ENCODE data around the gene RIMKLA. TPM values are rescaled to one million over a fixed set of nuclear protein-coding genes. Genes with fewer than 3 reads are reported as not detected.

Gene RIMKLA
- total and polyA plus RNA-seq, 2 of the 13 experiments (the other 11 are each of a cell fraction or from before 2014, with no cell fraction given) = 2.5 to 3.8 TPM

GRCh38 chr1:42380586-42381279, at the start of gene RIMKLA (continued):
- TF ChIP-seq, protein P1, sequence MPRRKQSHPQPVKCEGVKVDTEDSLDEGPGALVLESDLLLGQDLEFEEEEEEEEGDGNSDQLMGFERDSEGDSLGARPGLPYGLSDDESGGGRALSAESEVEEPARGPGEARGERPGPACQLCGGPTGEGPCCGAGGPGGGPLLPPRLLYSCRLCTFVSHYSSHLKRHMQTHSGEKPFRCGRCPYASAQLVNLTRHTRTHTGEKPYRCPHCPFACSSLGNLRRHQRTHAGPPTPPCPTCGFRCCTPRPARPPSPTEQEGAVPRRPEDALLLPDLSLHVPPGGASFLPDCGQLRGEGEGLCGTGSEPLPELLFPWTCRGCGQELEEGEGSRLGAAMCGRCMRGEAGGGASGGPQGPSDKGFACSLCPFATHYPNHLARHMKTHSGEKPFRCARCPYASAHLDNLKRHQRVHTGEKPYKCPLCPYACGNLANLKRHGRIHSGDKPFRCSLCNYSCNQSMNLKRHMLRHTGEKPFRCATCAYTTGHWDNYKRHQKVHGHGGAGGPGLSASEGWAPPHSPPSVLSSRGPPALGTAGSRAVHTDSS (CRISPR knock-in tag; conservative IDR thresholded peaks at IDR 0.05) = no peak
- TF ChIP-seq ZNF75D (CRISPR knock-in tag; IDR thresholded peaks at IDR 0.05; ENCODE audit: borderline replicate concordance) (no peak), ZFYVE20 (CRISPR knock-in tag; IDR thresholded peaks at IDR 0.05; ENCODE audit: borderline replicate concordance, low read depth) (0 out of 2 replicates have a peak, but pooled peaks have one; percentile 24), ARID5B (CRISPR knock-in tag; IDR thresholded peaks at IDR 0.05) (0 out of 2 replicates have a peak, but pooled peaks have one; percentile 15), ZFY (CRISPR knock-in tag; IDR thresholded peaks at IDR 0.05) (peak; percentile 52; the same call in 1 of the 2 replicates), ZNF891 (CRISPR knock-in tag; IDR thresholded peaks at IDR 0.05) (no peak), ZNF282 (IDR thresholded peaks at IDR 0.05; ENCODE audit: partially characterized antibody) (no peak), ZNF3 (CRISPR knock-in tag; IDR thresholded peaks at IDR 0.05) (no peak), SYNCRIP (IDR thresholded peaks at IDR 0.05; ENCODE audit: insufficient read depth, low read depth, low read length) (no peak), MXD4 (CRISPR knock-in tag; IDR thresholded peaks at IDR 0.05) (peak; percentile 19; the same call in 1 of the 2 replicates), ZNF530 (CRISPR knock-in tag; IDR thresholded peaks at IDR 0.05; ENCODE audit: low read depth) (no peak), TEAD3 (CRISPR knock-in tag; optimal IDR thresholded peaks at IDR 0.05; ENCODE audit: borderline replicate concordance) (no peak), RORA (CRISPR knock-in tag; IDR thresholded peaks at IDR 0.05) (no peak), MXI1 (IDR thresholded peaks at IDR 0.05; ENCODE audit: borderline replicate concordance, low read depth, low read length) (0 out of 3 replicates have a peak, but pooled peaks have one; percentile 1), ZZZ3 (CRISPR knock-in tag; IDR thresholded peaks at IDR 0.05; ENCODE audit: borderline replicate concordance) (no peak), ZNF331 (CRISPR knock-in tag; IDR thresholded peaks at IDR 0.05) (no peak), FOXP1 (IDR thresholded peaks at IDR 0.05) (no peak), FOXP1 (CRISPR knock-in tag; IDR thresholded peaks at IDR 0.05) (no peak), CCDC6 (CRISPR knock-in tag; IDR thresholded peaks at IDR 0.05) (0 out of 2 replicates have a peak, but pooled peaks have one; percentile 18)
- TF ChIP-seq, protein P2, sequence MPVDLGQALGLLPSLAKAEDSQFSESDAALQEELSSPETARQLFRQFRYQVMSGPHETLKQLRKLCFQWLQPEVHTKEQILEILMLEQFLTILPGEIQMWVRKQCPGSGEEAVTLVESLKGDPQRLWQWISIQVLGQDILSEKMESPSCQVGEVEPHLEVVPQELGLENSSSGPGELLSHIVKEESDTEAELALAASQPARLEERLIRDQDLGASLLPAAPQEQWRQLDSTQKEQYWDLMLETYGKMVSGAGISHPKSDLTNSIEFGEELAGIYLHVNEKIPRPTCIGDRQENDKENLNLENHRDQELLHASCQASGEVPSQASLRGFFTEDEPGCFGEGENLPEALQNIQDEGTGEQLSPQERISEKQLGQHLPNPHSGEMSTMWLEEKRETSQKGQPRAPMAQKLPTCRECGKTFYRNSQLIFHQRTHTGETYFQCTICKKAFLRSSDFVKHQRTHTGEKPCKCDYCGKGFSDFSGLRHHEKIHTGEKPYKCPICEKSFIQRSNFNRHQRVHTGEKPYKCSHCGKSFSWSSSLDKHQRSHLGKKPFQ (CRISPR knock-in tag; IDR thresholded peaks at IDR 0.05; ENCODE audit: insufficient replicate concordance) = no peak
- TF ChIP-seq, protein P3, sequence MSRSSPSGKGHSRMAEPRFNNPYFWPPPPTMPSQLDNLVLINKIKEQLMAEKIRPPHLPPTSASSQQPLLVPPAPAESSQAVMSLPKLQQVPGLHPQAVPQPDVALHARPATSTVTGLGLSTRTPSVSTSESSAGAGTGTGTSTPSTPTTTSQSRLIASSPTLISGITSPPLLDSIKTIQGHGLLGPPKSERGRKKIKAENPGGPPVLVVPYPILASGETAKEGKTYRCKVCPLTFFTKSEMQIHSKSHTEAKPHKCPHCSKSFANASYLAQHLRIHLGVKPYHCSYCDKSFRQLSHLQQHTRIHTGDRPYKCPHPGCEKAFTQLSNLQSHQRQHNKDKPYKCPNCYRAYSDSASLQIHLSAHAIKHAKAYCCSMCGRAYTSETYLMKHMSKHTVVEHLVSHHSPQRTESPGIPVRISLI (CRISPR knock-in tag; IDR thresholded peaks at IDR 0.05; ENCODE audit: borderline replicate concordance) = no peak
- TF ChIP-seq, protein P4, sequence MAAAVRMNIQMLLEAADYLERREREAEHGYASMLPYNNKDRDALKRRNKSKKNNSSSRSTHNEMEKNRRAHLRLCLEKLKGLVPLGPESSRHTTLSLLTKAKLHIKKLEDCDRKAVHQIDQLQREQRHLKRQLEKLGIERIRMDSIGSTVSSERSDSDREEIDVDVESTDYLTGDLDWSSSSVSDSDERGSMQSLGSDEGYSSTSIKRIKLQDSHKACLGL (CRISPR knock-in tag; IDR thresholded peaks at IDR 0.05) = peak; percentile 59; the same call in 1 of the 2 replicates

Data from HepG2 (cell line).